H1 (cell line): ENCODE measurements around the gene TXNL4A. TPM values are rescaled to one million over a fixed set of nuclear protein-coding genes. Genes with fewer than 3 reads are reported as not detected.
A peak's percentile ranks its signal among the peaks of the same experiment; 100 is the strongest.

Source experiments
- CTCF ChIA-PET: fragments of 300-600 bp; sonication (Branson Sonifier 250); formaldehyde crosslinking; loops from one replicate; lab custom pipeline; 2021; ENCODE audit not compliant: partially characterized antibody; lab: Charles Lee
- POLR2A ChIA-PET: fragments of 300-600 bp; sonication (Branson Sonifier 250); formaldehyde crosslinking; loops from one replicate; lab custom pipeline; 2021; ENCODE audit warnings: inconsistent platforms; ENCODE audit not compliant: partially characterized antibody; lab: Charles Lee
- DNase-seq, 2 experiments: peaks; one replicate each; pipeline versions ENCODE4 v3.0.0 to v3.0.0-alpha.2; 2010 to 2022; ENCODE audit warnings: low spot score in 2 of 2, low read depth in 1 of 2, mixed read lengths in 1 of 2
- FAIRE-seq: peaks from 2 replicates; lab custom pipeline; 2011; peaks lifted over from hg19 to GRCh38; lab: Jason Lieb, UNC
- H2AFZ ChIP-seq: 2 replicates; pipeline ENCODE4 v1.8.1; 2012; ENCODE audit warnings: low read length, inconsistent platforms
- H2AK5ac ChIP-seq: 2 replicates; pipeline ENCODE4 v1.6.1; 2013; ENCODE audit warnings: low read depth, low read length
- H2BK120ac ChIP-seq: replicated peaks from 2 replicates; pipeline ENCODE3; 2013; ENCODE audit warnings: low read depth, low read length, inconsistent platforms
- H2BK12ac ChIP-seq: 2 replicates; pipeline ENCODE4 v1.6.1; 2013; ENCODE audit warnings: low read depth, low read length
- H2BK15ac ChIP-seq: 2 replicates; pipeline ENCODE4 v1.6.1; 2013; ENCODE audit warnings: low read length
- H2BK20ac ChIP-seq: 2 replicates; pipeline ENCODE4 v1.6.1; 2013; ENCODE audit warnings: low read length
- H2BK5ac ChIP-seq: 2 replicates; pipeline ENCODE4 v1.6.1; 2013; ENCODE audit warnings: low read depth, low read length
- H3K14ac ChIP-seq: 2 replicates; pipeline ENCODE4 v1.6.1; 2013; ENCODE audit warnings: inconsistent platforms; ENCODE audit not compliant: insufficient read length
- H3K18ac ChIP-seq: 2 replicates; pipeline ENCODE4 v1.6.1; 2013; ENCODE audit warnings: low read length; ENCODE audit errors: extremely low read depth
- H3K23ac ChIP-seq: 2 replicates; pipeline ENCODE4 v1.6.1; 2013; ENCODE audit warnings: inconsistent platforms; ENCODE audit not compliant: insufficient read length
- H3K23me2 ChIP-seq: 2 replicates; pipeline ENCODE4 v1.6.1; 2013; ENCODE audit warnings: low read depth, low read length
- H3K27ac ChIP-seq: 2 replicates; pipeline ENCODE4 v1.6.1; 2011; ENCODE audit warnings: low read depth, low read length, inconsistent platforms
- H3K27me3 ChIP-seq, 4 experiments: replicated peaks in 1 of 4; 1 replicate in 1 of 4; 2 replicates in 3 of 4; pipeline versions ENCODE4 v1.6.1 to v1.8.1; 2011 to 2013; ENCODE audit warnings: low read length in 3 of 4, mild to moderate bottlenecking in 3 of 4, inconsistent platforms in 2 of 4, mixed read lengths in 2 of 4, moderate library complexity in 1 of 4; ENCODE audit not compliant: control insufficient read depth in 3 of 4, insufficient read depth in 3 of 4; ENCODE audit errors: extremely low read depth in 1 of 4
- H3K36me3 ChIP-seq, 4 experiments: 2 replicates each; pipeline versions ENCODE4 v1.6.1 to v1.8.1; 2011 to 2013; ENCODE audit warnings: mild to moderate bottlenecking in 4 of 4, low read length in 3 of 4, moderate library complexity in 2 of 4, control low read depth in 1 of 4, inconsistent platforms in 1 of 4; ENCODE audit not compliant: insufficient read depth in 4 of 4, control insufficient read depth in 2 of 4
- H3K4ac ChIP-seq: replicated peaks from 2 replicates; pipeline ENCODE3; 2013; ENCODE audit warnings: low read length, low read depth, mixed read lengths, inconsistent platforms; ENCODE audit not compliant: insufficient read length
- H3K4me1 ChIP-seq, 4 experiments: replicated peaks in 1 of 4; 1 replicate in 1 of 4; 2 replicates in 3 of 4; pipeline versions ENCODE4 v1.6.1 to v1.8.1; 2011 to 2013; ENCODE audit warnings: low read length in 3 of 4, inconsistent platforms in 2 of 4, mixed read lengths in 1 of 4; ENCODE audit not compliant: insufficient read depth in 4 of 4, control insufficient read depth in 3 of 4
- H3K4me2 ChIP-seq, 2 experiments: 2 replicates each; pipeline versions ENCODE4 v1.6.1 to v1.8.1; 2011 to 2013; ENCODE audit warnings: low read depth in 2 of 2, low read length in 2 of 2, control low read depth in 1 of 2, inconsistent platforms in 1 of 2, mild to moderate bottlenecking in 1 of 2; ENCODE audit not compliant: insufficient read depth in 1 of 2
- H3K4me3 ChIP-seq, 4 experiments: fragments of 200-600, 300-600 bp in 1 of 4; sonication (generic), shearing (Covaris generic), sonication (Bioruptor Twin) in 1 of 4; 2 replicates each; pipeline versions ENCODE4 v1.5.1 to v1.8.1; 2011 to 2016; ENCODE audit warnings: low read length in 4 of 4, low read depth in 3 of 4, control low read depth in 2 of 4, inconsistent platforms in 2 of 4, mild to moderate bottlenecking in 2 of 4, mixed read lengths in 1 of 4, moderate library complexity in 1 of 4; ENCODE audit not compliant: insufficient read depth in 2 of 4; ENCODE audit errors: extremely low read depth in 1 of 4
- H3K56ac ChIP-seq: replicated peaks from 2 replicates; pipeline ENCODE3; 2013; ENCODE audit warnings: low read depth, mild to moderate bottlenecking, mixed read lengths, low read length, inconsistent platforms; ENCODE audit not compliant: insufficient read length
- H3K79me1 ChIP-seq: 2 replicates; pipeline ENCODE4 v1.6.1; 2013; ENCODE audit warnings: low read depth, low read length, control low read depth
- H3K79me2 ChIP-seq, 2 experiments: 2 replicates each; pipeline versions ENCODE4 v1.6.1 to v1.8.1; 2012 to 2013; ENCODE audit warnings: low read length in 2 of 2, mild to moderate bottlenecking in 2 of 2, inconsistent platforms in 1 of 2; ENCODE audit not compliant: insufficient read depth in 2 of 2, control insufficient read depth in 1 of 2
- H3K9ac ChIP-seq, 4 experiments: replicated peaks in 1 of 4; 1 replicate in 1 of 4; 2 replicates in 3 of 4; pipeline versions ENCODE4 v1.6.1 to v1.8.1; 2011 to 2013; ENCODE audit warnings: low read depth in 3 of 4, low read length in 3 of 4, control low read depth in 2 of 4, mild to moderate bottlenecking in 2 of 4, moderate library complexity in 2 of 4, inconsistent platforms in 1 of 4; ENCODE audit errors: extremely low read depth in 1 of 4
- H3K9me3 ChIP-seq, 2 experiments: 2 replicates each; pipeline versions ENCODE4 v1.6.1 to v1.8.1; 2012 to 2013; ENCODE audit warnings: mild to moderate bottlenecking in 2 of 2, moderate library complexity in 2 of 2, control low read depth in 1 of 2, inconsistent platforms in 1 of 2, low read depth in 1 of 2, low read length in 1 of 2, mixed read lengths in 1 of 2; ENCODE audit not compliant: insufficient read depth in 2 of 2
- H4K20me1 ChIP-seq, 2 experiments: replicated peaks in 1 of 2; 2 replicates each; pipeline versions ENCODE3 to v1.8.1; 2011 to 2013; ENCODE audit warnings: inconsistent platforms in 2 of 2, low read length in 2 of 2, mild to moderate bottlenecking in 1 of 2; ENCODE audit not compliant: insufficient read depth in 2 of 2, control insufficient read depth in 1 of 2
- H4K5ac ChIP-seq: 2 replicates; pipeline ENCODE4 v1.6.1; 2013; ENCODE audit warnings: low read length, low read depth, mixed read lengths, inconsistent platforms; ENCODE audit not compliant: insufficient read length
- H4K8ac ChIP-seq: 2 replicates; pipeline ENCODE4 v1.8.0; 2013; ENCODE audit warnings: mild to moderate bottlenecking, moderate library complexity, low read length, inconsistent platforms; ENCODE audit not compliant: insufficient read depth; ENCODE audit errors: extremely low read depth
- H4K91ac ChIP-seq: replicated peaks from 2 replicates; pipeline ENCODE3; 2013; ENCODE audit warnings: low read length, mixed read lengths, inconsistent platforms; ENCODE audit not compliant: insufficient read length
- CBX8 ChIP-seq: fragments of 300-800, 300-1000 bp; sonication (generic); IDR thresholded peaks from 2 replicates; pipeline ENCODE4 v1.7.1; 2016; ENCODE audit warnings: low read depth, low read length, borderline replicate concordance
- CTBP2 ChIP-seq: IDR thresholded peaks from 2 replicates; pipeline ENCODE4 v1.7.0; 2011; ENCODE audit warnings: borderline replicate concordance, mild to moderate bottlenecking, moderate library complexity, mixed read lengths, low read length; ENCODE audit not compliant: insufficient read depth, insufficient read length
- E2F6 ChIP-seq: IDR thresholded peaks from 2 replicates; pipeline ENCODE4 v1.6.1; 2012; ENCODE audit warnings: inconsistent platforms
- KDM5A ChIP-seq: fragments of 200-600 bp; IDR thresholded peaks from 2 replicates; pipeline ENCODE4 v1.7.1; 2012; ENCODE audit warnings: mild to moderate bottlenecking, low read length, inconsistent platforms, mixed read lengths
- POLR2A ChIP-seq, 2 experiments: IDR thresholded peaks; 1 replicate in 1 of 2; 2 replicates in 1 of 2; pipeline ENCODE4 v1.6.1; 2011; ENCODE audit warnings: low read depth in 2 of 2, low read length in 2 of 2, mild to moderate bottlenecking in 2 of 2; ENCODE audit errors: control extremely low read depth in 1 of 2
- RBBP5 ChIP-seq: IDR thresholded peaks from 2 replicates; pipeline ENCODE4 v1.7.1; 2012; ENCODE audit warnings: low read depth, mild to moderate bottlenecking, inconsistent platforms, low read length, moderate library complexity, borderline replicate concordance
- SAP30 ChIP-seq: fragments of 300-600 bp; sonication (generic); IDR thresholded peaks from 2 replicates; pipeline ENCODE4 v1.7.1; 2012; ENCODE audit warnings: low read length, moderate library complexity, mild to moderate bottlenecking, inconsistent platforms; ENCODE audit not compliant: insufficient read depth, insufficient replicate concordance
- SRF ChIP-seq: IDR thresholded peaks from 2 replicates; pipeline ENCODE4 v1.6.1; 2011; ENCODE audit warnings: mild to moderate bottlenecking, low read depth, low read length, moderate library complexity
- TAF1 ChIP-seq: IDR thresholded peaks from 2 replicates; pipeline ENCODE4 v1.6.1; 2011; ENCODE audit warnings: mild to moderate bottlenecking, low read depth, low read length
- TAF7 ChIP-seq: optimal IDR thresholded peaks from 2 replicates; pipeline ENCODE3; 2011; ENCODE audit warnings: low read depth, mild to moderate bottlenecking, inconsistent platforms, low read length, moderate library complexity, borderline replicate concordance
- TCF12 ChIP-seq: IDR thresholded peaks from 2 replicates; pipeline ENCODE4 v1.6.1; 2011; ENCODE audit warnings: low read depth, mild to moderate bottlenecking, low read length
- ZNF274 ChIP-seq: IDR thresholded peaks from 2 replicates; pipeline ENCODE4 v1.7.0; 2012; ENCODE audit warnings: low read length, borderline replicate concordance; ENCODE audit errors: extremely low read depth
- WGBS, 2 experiments: shearing (Covaris generic) in 1 of 2; methylation state at CpG; one replicate each; pipeline versions ENCODE4 v1.1.6 to v1.1.7; 2013 to 2015; ENCODE audit warnings: low lambda C conversion rate in 2 of 2, mixed read lengths in 2 of 2, inconsistent platforms in 1 of 2, low coverage in 1 of 2, missing lambda C conversion rate in 1 of 2; ENCODE audit not compliant: insufficient replicate concordance in 2 of 2, insufficient coverage in 1 of 2, insufficient read length in 1 of 2; ENCODE audit errors: extremely low coverage in 1 of 2, missing lambda C conversion rate in 1 of 2; 5-methylcytosine and 5-hydroxymethylcytosine counted together
- polyA plus RNA-seq, 7 experiments: library from polyadenylated mRNA; depleted of rRNA in 3 of 7; stranded (reverse) in 5 of 7; unstranded in 2 of 7; fragments of >200 nt in 5 of 7; fragments of 200-250 nt in 2 of 7; gene quantifications; 1 replicate in 5 of 7; 2 replicates in 1 of 7; 4 replicates in 1 of 7; pipeline versions ENCODE4 v1.2.1 to v1.2.3, GENCODE V29; 2011 to 2013; ENCODE audit warnings: missing spikeins in 2 of 7, mixed read lengths in 2 of 7
- total RNA-seq: library from RNA; stranded (reverse); fragmentation: NEBNext Ultra II Directional; extraction: Animal tissue kit (Norgen Biotek cat#: 25700); gene quantifications from 2 replicates; pipeline ENCODE4 v1.2.1, GENCODE V29; 2021

TXNL4A gene
- total and polyA plus RNA-seq, 2 of the 8 experiments (the other 6 are each of a cell fraction or from before 2014, with no cell fraction given), result 169 to 181 TPM

GRCh38 chr18:79935925-79936324 is 52.4 kb downstream of the TXNL4A start:
- no peak for FAIRE-seq
- Histone ChIP-seq H2BK120ac (no peak overlapping the region), H2BK15ac (no peak overlapping the region), H3K4me2 (no peak overlapping the region), H4K5ac (no peak overlapping the region), H3K18ac (no peak overlapping the region), H2BK12ac (no peak overlapping the region), H3K27ac (no peak overlapping the region), H4K91ac (no peak overlapping the region), H2AK5ac (0 out of 2 replicates have a peak overlapping the region, but pooled peaks have one; percentile 65), H3K9me3 (no peaks in the 10 kb centered on the region), H4K20me1 (peaks cover 0 to 4% of the 10 kb centered on the region in 2 experiments), H3K56ac (no peak overlapping the region), H3K4me1 (no peaks in the 10 kb centered on the region), H3K9ac (no peak overlapping the region), H3K27me3 (no peaks in the 10 kb centered on the region; a peak in 1 of 7 replicates), H2BK20ac (no peak overlapping the region), H3K23me2 (no peaks in the 10 kb centered on the region), H2BK5ac (no peak overlapping the region), H3K14ac (no peak overlapping the region), H3K36me3 (no peaks in the 10 kb centered on the region), H3K79me1 (peaks cover 5% of the 10 kb centered on the region), H3K79me2 (peaks cover 0 to 8% of the 10 kb centered on the region in 2 experiments; a peak in 1 of 4 replicates), H3K23ac (no peak overlapping the region), H3K4me3 (no peak overlapping the region), H4K8ac (no peak overlapping the region), H2AFZ (no peak overlapping the region), H3K4ac (no peak overlapping the region)
- no peak for DNase-seq
- POLR2A ChIA-PET, result no interaction called here
- 92% methylated on average over 6 of the region's 6 CpGs; no CpG with 5 or more reads in 1 of the 2 experiments for WGBS, 2 experiments
- CTCF ChIA-PET, result interaction anchor here (0.6 to 2.7 kb wide), 10 partner anchors 11 to 289 kb away, joined by 3 to 19 read pairs (median 3); no protein-coding TSS in a partner anchor
- TF ChIP-seq POLR2A (IDR thresholded peaks at IDR 0.05; ENCODE audit: control extremely low read depth in 1 of 2, low read depth in 2 of 2, low read length in 2 of 2) (no peak), E2F6 (no peak), TAF1 (no peak), TAF7 (no peak), RBBP5 (no peak), TCF12 (no peak), SAP30 (no peak), CBX8 (no peak), SRF (no peak), ZNF274 (no peak), CTBP2 (no peak), KDM5A (no peak)
